Measurements from ENCODE around the gene KRT2.

DNA sequence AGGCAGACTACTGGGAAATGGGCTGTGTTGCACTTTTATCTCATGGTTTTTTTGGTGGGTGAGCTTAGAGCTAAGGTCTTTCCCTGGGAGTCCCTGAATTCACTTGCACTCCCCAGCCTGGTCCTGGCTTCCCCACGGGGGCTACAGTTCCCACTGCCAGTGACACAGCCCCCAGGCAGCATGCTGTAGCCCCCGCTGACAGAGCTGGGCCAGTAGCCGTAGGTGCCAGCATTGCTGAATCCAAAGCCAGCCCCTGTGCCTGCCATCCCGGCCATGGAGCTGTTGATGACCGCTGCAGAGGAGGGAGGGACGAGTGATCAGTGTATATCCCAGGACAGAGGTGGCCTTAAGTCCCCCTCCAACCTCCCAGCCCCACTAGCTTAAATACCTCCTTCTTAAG lies 43.9 kb downstream of the KRT2 start:
- no peak for TF ChIP-seq ZC3H10 (CRISPR knock-in tag; IDR thresholded peaks at IDR 0.05)
- TF ChIP-seq, protein P1, sequence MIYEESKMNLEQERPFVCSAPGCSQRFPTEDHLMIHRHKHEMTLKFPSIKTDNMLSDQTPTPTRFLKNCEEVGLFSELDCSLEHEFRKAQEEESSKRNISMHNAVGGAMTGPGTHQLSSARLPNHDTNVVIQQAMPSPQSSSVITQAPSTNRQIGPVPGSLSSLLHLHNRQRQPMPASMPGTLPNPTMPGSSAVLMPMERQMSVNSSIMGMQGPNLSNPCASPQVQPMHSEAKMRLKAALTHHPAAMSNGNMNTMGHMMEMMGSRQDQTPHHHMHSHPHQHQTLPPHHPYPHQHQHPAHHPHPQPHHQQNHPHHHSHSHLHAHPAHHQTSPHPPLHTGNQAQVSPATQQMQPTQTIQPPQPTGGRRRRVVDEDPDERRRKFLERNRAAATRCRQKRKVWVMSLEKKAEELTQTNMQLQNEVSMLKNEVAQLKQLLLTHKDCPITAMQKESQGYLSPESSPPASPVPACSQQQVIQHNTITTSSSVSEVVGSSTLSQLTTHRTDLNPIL (CRISPR knock-in tag; IDR thresholded peaks at IDR 0.05; ENCODE audit: low read depth) = no peak
- TF ChIP-seq, protein P2, sequence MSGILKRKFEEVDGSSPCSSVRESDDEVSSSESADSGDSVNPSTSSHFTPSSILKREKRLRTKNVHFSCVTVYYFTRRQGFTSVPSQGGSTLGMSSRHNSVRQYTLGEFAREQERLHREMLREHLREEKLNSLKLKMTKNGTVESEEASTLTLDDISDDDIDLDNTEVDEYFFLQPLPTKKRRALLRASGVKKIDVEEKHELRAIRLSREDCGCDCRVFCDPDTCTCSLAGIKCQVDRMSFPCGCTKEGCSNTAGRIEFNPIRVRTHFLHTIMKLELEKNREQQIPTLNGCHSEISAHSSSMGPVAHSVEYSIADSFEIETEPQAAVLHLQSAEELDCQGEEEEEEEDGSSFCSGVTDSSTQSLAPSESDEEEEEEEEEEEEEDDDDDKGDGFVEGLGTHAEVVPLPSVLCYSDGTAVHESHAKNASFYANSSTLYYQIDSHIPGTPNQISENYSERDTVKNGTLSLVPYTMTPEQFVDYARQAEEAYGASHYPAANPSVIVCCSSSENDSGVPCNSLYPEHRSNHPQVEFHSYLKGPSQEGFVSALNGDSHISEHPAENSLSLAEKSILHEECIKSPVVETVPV (CRISPR knock-in tag; IDR thresholded peaks at IDR 0.05) = no peak
- no peak for TF ChIP-seq ARNTL (CRISPR knock-in tag; IDR thresholded peaks at IDR 0.05; ENCODE audit: borderline replicate concordance, low read depth)
- TF ChIP-seq GLIS3 (CRISPR knock-in tag; IDR thresholded peaks at IDR 0.05) = no peak
- TF ChIP-seq, protein P3, sequence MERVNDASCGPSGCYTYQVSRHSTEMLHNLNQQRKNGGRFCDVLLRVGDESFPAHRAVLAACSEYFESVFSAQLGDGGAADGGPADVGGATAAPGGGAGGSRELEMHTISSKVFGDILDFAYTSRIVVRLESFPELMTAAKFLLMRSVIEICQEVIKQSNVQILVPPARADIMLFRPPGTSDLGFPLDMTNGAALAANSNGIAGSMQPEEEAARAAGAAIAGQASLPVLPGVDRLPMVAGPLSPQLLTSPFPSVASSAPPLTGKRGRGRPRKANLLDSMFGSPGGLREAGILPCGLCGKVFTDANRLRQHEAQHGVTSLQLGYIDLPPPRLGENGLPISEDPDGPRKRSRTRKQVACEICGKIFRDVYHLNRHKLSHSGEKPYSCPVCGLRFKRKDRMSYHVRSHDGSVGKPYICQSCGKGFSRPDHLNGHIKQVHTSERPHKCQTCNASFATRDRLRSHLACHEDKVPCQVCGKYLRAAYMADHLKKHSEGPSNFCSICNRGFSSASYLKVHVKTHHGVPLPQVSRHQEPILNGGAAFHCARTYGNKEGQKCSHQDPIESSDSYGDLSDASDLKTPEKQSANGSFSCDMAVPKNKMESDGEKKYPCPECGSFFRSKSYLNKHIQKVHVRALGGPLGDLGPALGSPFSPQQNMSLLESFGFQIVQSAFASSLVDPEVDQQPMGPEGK (CRISPR knock-in tag; IDR thresholded peaks at IDR 0.05; ENCODE audit: borderline replicate concordance) = no peak
- TF ChIP-seq, protein P4, sequence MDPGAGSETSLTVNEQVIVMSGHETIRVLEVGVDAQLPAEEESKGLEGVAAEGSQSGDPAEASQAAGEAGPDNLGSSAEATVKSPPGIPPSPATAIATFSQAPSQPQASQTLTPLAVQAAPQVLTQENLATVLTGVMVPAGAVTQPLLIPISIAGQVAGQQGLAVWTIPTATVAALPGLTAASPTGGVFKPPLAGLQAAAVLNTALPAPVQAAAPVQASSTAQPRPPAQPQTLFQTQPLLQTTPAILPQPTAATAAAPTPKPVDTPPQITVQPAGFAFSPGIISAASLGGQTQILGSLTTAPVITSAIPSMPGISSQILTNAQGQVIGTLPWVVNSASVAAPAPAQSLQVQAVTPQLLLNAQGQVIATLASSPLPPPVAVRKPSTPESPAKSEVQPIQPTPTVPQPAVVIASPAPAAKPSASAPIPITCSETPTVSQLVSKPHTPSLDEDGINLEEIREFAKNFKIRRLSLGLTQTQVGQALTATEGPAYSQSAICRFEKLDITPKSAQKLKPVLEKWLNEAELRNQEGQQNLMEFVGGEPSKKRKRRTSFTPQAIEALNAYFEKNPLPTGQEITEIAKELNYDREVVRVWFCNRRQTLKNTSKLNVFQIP (CRISPR knock-in tag; IDR thresholded peaks at IDR 0.05; ENCODE audit: borderline replicate concordance, low read depth) = no peak
